Spleen (tissue), 11 donors: Measurements from ENCODE around the gene HJURP. TPM values are rescaled to one million over a fixed set of nuclear protein-coding genes. Genes with fewer than 3 reads are reported as not detected.

ENCODE experiments used
- DNase-seq: peaks from one replicate; pipeline ENCODE4 v3.0.0-alpha.2; 2020
- H3K27ac ChIP-seq, 8 donors: fragments of 200-600 bp; sonication (generic) in 7 of 8; 1 replicate in 4 of 8; 2 replicates in 4 of 8; pipeline versions ENCODE4 v1.5.0 to v1.8.0; 2016 to 2021; ENCODE audit warnings: inconsistent platforms in 4 of 8, mild to moderate bottlenecking in 4 of 8, moderate library complexity in 1 of 8
- H3K27me3 ChIP-seq, 7 donors: fragments of 200-600 bp; sonication (generic) in 6 of 7; replicated peaks in 1 of 7; 1 replicate in 4 of 7; 2 replicates in 3 of 7; pipeline versions ENCODE4 v1.5.0 to v1.8.0; 2016 to 2021; ENCODE audit warnings: inconsistent platforms in 3 of 7, mild to moderate bottlenecking in 1 of 7
- H3K36me3 ChIP-seq, 6 donors: fragments of 200-600 bp; sonication (generic) in 5 of 6; 1 replicate in 4 of 6; 2 replicates in 2 of 6; pipeline versions ENCODE4 v1.5.0 to v1.8.0; 2016 to 2021; ENCODE audit warnings: inconsistent platforms in 2 of 6
- H3K4me1 ChIP-seq, 6 donors: fragments of 200-600 bp; sonication (generic) in 5 of 6; 1 replicate in 3 of 6; 2 replicates in 3 of 6; pipeline versions ENCODE4 v1.5.0 to v1.8.0; 2016 to 2021; ENCODE audit warnings: inconsistent platforms in 3 of 6
- H3K4me3 ChIP-seq, 8 donors: fragments of 200-600 bp; sonication (generic) in 7 of 8; 1 replicate in 4 of 8; 2 replicates in 4 of 8; pipeline versions ENCODE4 v1.5.0 to v1.8.0; 2016 to 2021; ENCODE audit warnings: inconsistent platforms in 4 of 8, mild to moderate bottlenecking in 4 of 8, moderate library complexity in 2 of 8
- H3K9me3 ChIP-seq, 8 donors: fragments of 200-600 bp; sonication (generic) in 7 of 8; 1 replicate in 4 of 8; 2 replicates in 4 of 8; pipeline versions ENCODE4 v1.5.0 to v1.8.0; 2016 to 2021; ENCODE audit warnings: inconsistent platforms in 4 of 8
- POLR2A ChIP-seq, 3 donors: fragments of 450-650 bp; IDR thresholded peaks; one replicate each; pipeline ENCODE4 v1.5.1; 2017; ENCODE audit warnings: antibody characterized with exemption in 3 of 3, mild to moderate bottlenecking in 1 of 3
- POLR2AphosphoS5 ChIP-seq, 3 donors: sonication (generic); formaldehyde crosslinking; IDR thresholded peaks; one replicate each; pipeline ENCODE4 v1.5.1; 2017; ENCODE audit warnings: antibody characterized with exemption in 3 of 3
- WGBS, 5 donors: extraction: QIAGEN DNeasy Blood & Tissue Kit in 3 of 5; methylation state at CpG; one replicate each; pipeline versions ENCODE4 v1.1.5 to v1.1.7; 2013 to 2018; 5-methylcytosine and 5-hydroxymethylcytosine counted together
- intact Hi-C: fragments of 100-400 bp; cut with DNase I; formaldehyde crosslinking; loops from one replicate; pipeline ENCODE4 v1.15.0; 2023; ENCODE audit warnings: low total_unique reads
- polyA plus RNA-seq, 3 donors: library from polyadenylated mRNA; stranded (reverse); fragments of 200-250 nt; gene quantifications; one replicate each; pipeline ENCODE4 v1.2.1, GENCODE V29; 2013
- total RNA-seq, 7 donors: library from RNA; depleted of rRNA in 3 of 7; stranded (reverse); fragments of >200 nt in 3 of 7; fragmentation: NEBNext Ultra II Directional in 4 of 7; extraction: Animal tissue kit (Norgen Biotek cat#: 25700) in 4 of 7; gene quantifications; one replicate each; pipeline versions ENCODE4 v1.1.0 to v1.2.1, GENCODE V29; 2016 to 2021
- TF ChIP-seq, protein P1 (sequence below), 11 experiments: fragments of 200-600 bp in 7 of 11; fragments of 450-650 bp in 4 of 11; sonication (generic) in 4 of 11; IDR thresholded peaks in 8 of 11; conservative IDR thresholded peaks in 3 of 11; 1 replicate in 7 of 11; 2 replicates in 4 of 11; pipeline versions ENCODE4 v1.4.0 to v1.8.0; 2016 to 2021; ENCODE audit warnings: antibody characterized with exemption in 11 of 11, inconsistent platforms in 4 of 11, mild to moderate bottlenecking in 1 of 11
- donor health status: healthy with polysubstance abuse.
- donor health status: DM: no; HTN: no; CAD: no; lungs with moderate emphysema.
- donor health status: DM: no; HTN: no; CAD: no.
- donor health status: Bipolar disorder and iron deficiency.
- donor health status: healthy.
- donor health status: DM: no; HTN: no; CAD: no.
- donor health status: DM: yes; HTN: yes; CAD: no.

HJURP gene
- total and polyA plus RNA-seq, 10 donors: 1.4 to 7.4 (median 5.2) TPM

DNA sequence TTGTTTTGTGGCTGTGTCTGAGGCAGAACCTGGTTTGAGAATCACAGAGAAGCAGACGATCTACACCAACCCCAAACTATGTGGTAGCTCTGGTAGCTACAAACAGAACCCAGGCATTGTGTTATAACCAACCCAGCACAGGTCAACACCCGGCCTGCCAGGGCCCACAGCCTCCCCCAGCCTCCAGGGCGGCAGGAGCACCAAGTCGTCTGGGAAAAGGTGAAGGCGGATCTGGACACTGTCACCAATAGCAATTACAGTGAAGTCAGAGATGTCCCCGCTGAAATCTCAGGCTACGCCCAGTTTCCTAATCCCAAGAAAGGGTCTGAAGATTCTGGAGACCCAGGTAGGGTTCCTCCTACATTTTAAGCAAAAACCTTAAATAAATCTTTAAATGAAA is 3.6 kb downstream of the HJURP start:
- WGBS, 5 donors: 94 to 97% (median 94%) methylated on average over 7 of the region's 7 CpGs
- no peaks in the 10 kb centered on the region for H3K9me3 ChIP-seq
- peaks cover 0 to 16% (median 0%) of the 10 kb centered on the region in 7 donors for H3K27me3 ChIP-seq
- intact Hi-C loops: no loop called here
- TF ChIP-seq POLR2AphosphoS5 (IDR thresholded peaks at IDR 0.05): no peak
- TF ChIP-seq POLR2A (IDR thresholded peaks at IDR 0.05): no peak
- TF ChIP-seq, protein P1, sequence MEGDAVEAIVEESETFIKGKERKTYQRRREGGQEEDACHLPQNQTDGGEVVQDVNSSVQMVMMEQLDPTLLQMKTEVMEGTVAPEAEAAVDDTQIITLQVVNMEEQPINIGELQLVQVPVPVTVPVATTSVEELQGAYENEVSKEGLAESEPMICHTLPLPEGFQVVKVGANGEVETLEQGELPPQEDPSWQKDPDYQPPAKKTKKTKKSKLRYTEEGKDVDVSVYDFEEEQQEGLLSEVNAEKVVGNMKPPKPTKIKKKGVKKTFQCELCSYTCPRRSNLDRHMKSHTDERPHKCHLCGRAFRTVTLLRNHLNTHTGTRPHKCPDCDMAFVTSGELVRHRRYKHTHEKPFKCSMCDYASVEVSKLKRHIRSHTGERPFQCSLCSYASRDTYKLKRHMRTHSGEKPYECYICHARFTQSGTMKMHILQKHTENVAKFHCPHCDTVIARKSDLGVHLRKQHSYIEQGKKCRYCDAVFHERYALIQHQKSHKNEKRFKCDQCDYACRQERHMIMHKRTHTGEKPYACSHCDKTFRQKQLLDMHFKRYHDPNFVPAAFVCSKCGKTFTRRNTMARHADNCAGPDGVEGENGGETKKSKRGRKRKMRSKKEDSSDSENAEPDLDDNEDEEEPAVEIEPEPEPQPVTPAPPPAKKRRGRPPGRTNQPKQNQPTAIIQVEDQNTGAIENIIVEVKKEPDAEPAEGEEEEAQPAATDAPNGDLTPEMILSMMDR (IDR thresholded peaks at IDR 0.05 in 8 of 11, conservative IDR thresholded peaks at IDR 0.05 in 3 of 11): no peak
- H3K4me3 ChIP-seq: no peak overlapping the region
- peaks cover 8 to 36% (median 27%) of the 10 kb centered on the region in 6 donors for H3K4me1 ChIP-seq
- no peak overlapping the region for H3K27ac ChIP-seq
- no peak for DNase-seq
- H3K36me3 ChIP-seq: peaks cover 0 to 52% (median 0%) of the 10 kb centered on the region in 6 donors

DNA sequence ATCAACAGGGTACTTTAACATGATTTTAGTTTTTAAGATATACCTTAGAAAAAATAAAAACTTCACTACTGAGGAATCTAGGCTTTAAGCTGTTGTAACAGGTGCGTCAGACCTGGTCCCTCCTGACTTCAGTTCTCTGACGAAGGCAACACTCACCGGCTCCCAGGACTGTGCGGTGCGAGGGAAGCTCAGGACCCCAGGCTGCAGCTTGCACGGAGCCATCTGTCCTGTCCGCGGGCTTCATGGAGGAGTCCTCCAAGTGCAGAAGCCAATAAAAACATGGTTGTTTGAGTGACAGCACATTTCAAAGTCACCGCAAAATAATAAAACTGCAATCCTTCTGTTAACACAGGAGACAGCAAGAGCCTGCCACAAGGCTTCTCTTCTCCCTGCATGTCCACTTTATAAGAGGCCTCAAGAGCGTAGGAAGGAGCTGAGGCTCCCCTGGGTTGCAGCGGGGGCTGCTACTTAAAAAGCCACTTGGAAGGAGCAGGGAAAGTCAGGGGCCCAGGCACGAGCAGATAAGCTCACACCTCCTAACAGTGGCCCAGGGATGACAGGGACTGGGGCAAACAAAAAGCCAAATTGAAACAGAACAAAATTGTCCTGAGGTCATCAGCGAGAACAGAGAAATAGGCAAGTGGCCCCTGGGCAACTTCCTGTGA is 4.6 kb downstream of the HJURP start:
- DNase-seq: no peak
- no peak overlapping the region for H3K4me3 ChIP-seq
- H3K36me3 ChIP-seq: peaks cover 0 to 60% (median 0%) of the 10 kb centered on the region in 6 donors
- TF ChIP-seq POLR2AphosphoS5 (IDR thresholded peaks at IDR 0.05): no peak
- no peak for TF ChIP-seq POLR2A (IDR thresholded peaks at IDR 0.05)
- TF ChIP-seq, protein P1 (IDR thresholded peaks at IDR 0.05 in 8 of 11, conservative IDR thresholded peaks at IDR 0.05 in 3 of 11): no peak
- peaks cover 8 to 29% (median 20%) of the 10 kb centered on the region in 6 donors for H3K4me1 ChIP-seq
- no peaks in the 10 kb centered on the region for H3K9me3 ChIP-seq
- H3K27ac ChIP-seq: no peak overlapping the region
- WGBS, 5 donors: 93 to 97% (median 96%) methylated on average over 13 of the region's 13 CpGs
- intact Hi-C loops: no loop called here
- peaks cover 0 to 16% (median 0%) of the 10 kb centered on the region in 7 donors for H3K27me3 ChIP-seq

DNA sequence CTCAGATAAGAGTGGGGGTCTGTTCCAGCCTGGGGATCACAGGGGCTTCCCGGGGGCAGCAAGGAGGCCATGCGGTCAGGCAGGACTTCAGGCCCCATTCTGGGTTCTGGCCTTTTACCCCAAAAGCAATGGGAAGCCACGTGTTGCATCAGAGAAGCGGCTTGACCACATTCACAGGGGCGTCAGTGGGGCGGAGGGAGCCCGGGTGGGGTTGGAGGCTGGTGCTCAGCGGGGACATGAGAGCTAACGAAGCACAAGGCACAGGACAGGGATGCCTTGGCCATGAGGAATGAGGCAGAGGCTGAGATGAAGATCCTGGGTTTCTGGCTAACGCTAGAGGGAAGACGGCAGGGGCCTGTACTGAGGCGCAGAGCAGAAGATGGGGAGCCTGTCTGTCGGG is 6.1 kb downstream of the HJURP start:
- WGBS, 5 donors: 81 to 96% (median 90%) methylated on average over 13 of the region's 13 CpGs
- TF ChIP-seq POLR2A (IDR thresholded peaks at IDR 0.05) (no peak), POLR2AphosphoS5 (IDR thresholded peaks at IDR 0.05) (no peak)
- TF ChIP-seq, protein P1 (IDR thresholded peaks at IDR 0.05 in 8 of 11, conservative IDR thresholded peaks at IDR 0.05 in 3 of 11): no peak
- Histone ChIP-seq H3K4me3 (no peak overlapping the region), H3K36me3 (peaks cover 0 to 75% (median 0%) of the 10 kb centered on the region in 6 donors), H3K4me1 (peaks cover 0 to 16% (median 9%) of the 10 kb centered on the region in 6 donors), H3K27ac (no peak overlapping the region), H3K9me3 (no peaks in the 10 kb centered on the region), H3K27me3 (peaks cover 0 to 7% (median 0%) of the 10 kb centered on the region in 7 donors)
- no peak for DNase-seq
- intact Hi-C loops: no loop called here

DNA sequence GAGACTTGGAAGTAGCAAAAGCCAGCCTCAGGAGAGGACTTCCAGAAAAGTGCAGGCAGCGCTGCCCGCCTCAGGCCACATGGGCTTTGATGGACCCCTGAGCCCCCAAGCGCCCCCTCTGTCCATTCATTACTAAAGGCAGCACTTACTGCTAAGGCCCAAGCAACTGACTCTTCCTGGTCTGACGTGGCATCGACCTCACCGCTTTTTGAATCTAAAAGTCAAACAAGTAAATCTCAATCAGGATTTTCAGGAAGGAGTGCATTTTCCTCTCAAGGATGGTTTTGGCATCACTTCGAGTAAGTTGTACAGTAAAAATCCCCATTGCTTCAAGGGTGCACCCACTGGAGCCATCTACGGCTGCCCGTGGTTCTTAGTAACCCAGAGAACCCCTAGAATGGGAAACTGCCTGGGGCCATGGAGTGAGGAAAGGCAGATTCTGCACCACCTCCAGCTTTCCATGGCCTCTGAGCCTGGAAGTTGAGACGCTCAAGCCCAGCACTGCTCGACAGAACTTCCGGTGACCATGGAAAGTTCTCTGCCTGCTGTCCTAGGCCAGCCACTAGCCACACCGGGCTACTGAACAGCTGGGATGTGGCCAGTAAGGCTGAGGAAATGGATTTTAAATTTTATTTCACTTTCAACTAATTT is 7.0 kb downstream of the HJURP start:
- H3K4me3 ChIP-seq: no peak overlapping the region
- DNase-seq: no peak
- WGBS, 5 donors: 93 to 98% (median 96%) methylated on average over 12 to 13 of the region's 13 CpGs
- no peaks in the 10 kb centered on the region for H3K9me3 ChIP-seq
- H3K36me3 ChIP-seq: peaks cover 0 to 84% (median 0%) of the 10 kb centered on the region in 6 donors
- peaks cover 0 to 4% (median 0%) of the 10 kb centered on the region in 7 donors for H3K27me3 ChIP-seq
- no peak overlapping the region for H3K27ac ChIP-seq
- H3K4me1 ChIP-seq: peaks cover 0 to 7% (median 3%) of the 10 kb centered on the region in 6 donors
- intact Hi-C loops: no loop called here
- TF ChIP-seq, protein P1 (IDR thresholded peaks at IDR 0.05 in 8 of 11, conservative IDR thresholded peaks at IDR 0.05 in 3 of 11): no peak
- TF ChIP-seq POLR2AphosphoS5 (IDR thresholded peaks at IDR 0.05): no peak
- TF ChIP-seq POLR2A (IDR thresholded peaks at IDR 0.05): no peak
